ENCODE measurements around the gene C5.

DNA sequence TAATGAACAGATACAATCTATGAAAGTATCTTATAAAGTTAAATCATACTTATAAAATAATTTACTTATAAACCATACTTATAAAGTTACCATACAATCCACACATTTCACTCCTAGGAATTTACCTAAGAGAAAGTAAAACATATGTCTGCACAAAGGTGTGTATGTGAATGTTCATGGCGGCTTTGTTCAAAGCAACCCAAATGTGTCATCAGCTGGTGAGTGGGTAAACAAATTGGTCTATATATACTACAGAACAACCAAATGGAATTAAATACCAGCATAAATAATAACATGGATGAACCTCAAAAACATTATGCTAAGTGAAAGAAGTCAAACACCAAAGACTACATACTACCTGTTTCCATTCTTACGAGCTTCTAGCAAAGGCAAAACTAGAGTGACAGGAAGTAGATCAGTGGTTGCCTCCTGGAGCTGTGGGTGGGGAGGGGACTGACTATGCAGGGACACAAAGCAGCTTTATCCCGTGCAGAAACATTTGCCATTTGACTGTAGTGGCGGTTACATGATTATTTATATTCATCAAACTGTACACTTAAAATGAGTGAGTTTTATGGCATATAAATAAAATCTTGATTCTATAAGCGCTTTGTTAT lies 134.1 kb downstream of the C5 start:
- TF ChIP-seq POLR2AphosphoS5 (IDR thresholded peaks at IDR 0.05; ENCODE audit: low read depth) (no peak), GABPA (IDR thresholded peaks at IDR 0.05; ENCODE audit: low read depth) (no peak)
- TF ChIP-seq, protein P1, sequence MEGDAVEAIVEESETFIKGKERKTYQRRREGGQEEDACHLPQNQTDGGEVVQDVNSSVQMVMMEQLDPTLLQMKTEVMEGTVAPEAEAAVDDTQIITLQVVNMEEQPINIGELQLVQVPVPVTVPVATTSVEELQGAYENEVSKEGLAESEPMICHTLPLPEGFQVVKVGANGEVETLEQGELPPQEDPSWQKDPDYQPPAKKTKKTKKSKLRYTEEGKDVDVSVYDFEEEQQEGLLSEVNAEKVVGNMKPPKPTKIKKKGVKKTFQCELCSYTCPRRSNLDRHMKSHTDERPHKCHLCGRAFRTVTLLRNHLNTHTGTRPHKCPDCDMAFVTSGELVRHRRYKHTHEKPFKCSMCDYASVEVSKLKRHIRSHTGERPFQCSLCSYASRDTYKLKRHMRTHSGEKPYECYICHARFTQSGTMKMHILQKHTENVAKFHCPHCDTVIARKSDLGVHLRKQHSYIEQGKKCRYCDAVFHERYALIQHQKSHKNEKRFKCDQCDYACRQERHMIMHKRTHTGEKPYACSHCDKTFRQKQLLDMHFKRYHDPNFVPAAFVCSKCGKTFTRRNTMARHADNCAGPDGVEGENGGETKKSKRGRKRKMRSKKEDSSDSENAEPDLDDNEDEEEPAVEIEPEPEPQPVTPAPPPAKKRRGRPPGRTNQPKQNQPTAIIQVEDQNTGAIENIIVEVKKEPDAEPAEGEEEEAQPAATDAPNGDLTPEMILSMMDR (IDR thresholded peaks at IDR 0.05; ENCODE audit: insufficient read depth, low read length): no peak
